Measurements from ENCODE around the gene PRUNE2. TPM values are rescaled to one million over a fixed set of nuclear protein-coding genes. Genes with fewer than 3 reads are reported as not detected.

Gene PRUNE2
- polyA plus RNA-seq, 4 donors: 5.3 to 16.7 (median 10.7) TPM

DNA sequence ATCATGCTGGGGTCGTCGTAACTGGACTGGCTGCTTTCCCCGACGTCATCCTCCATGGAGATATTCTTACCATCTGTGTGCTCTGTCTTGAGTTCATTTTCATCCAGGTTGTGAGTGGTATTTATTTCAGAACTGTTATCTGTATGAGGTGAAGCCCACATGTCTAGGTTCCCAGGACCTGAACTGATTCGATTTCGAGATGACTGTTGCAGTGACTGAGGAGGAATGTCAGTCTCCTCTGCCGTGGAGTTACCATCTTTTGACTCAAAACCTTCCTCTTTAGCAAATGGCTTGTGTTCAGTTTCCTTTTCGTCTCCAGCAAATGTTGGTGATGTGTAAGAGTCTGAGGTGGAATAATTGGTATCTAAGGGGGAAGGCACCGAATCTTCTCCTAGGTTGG, 196.9 kb downstream of the PRUNE2 start:
- no peak for DNase-seq (ENCODE audit: low read depth in 4 of 4, low spot score in 3 of 4)

DNA sequence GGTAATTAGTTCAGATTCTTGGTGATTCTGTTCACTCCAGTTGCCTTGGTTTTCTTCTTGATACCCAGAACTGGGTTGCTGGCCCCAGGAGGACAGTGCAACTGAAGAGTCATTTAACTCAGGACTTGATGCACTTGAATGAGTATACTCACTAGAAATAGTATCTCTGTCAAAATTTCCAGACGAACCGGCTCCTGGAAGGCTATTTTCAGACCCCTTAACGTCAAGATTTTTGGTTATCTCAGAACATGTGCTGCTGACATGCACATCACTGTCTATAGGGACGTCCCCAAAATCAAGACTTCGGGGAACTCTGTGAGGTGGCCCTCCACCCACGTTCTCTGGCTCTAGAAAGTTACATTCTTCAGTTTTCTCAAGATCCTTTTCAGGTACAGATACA, 198.4 kb downstream of the PRUNE2 start:
- no peak for DNase-seq (ENCODE audit: low read depth in 4 of 4, low spot score in 3 of 4)

- DNase-seq (ENCODE audit: low read depth in 4 of 4, low spot score in 3 of 4): peak; percentile 56 to 70 (median 65)
Observed at GRCh38 chr9:76704593-76705204, 201.2 kb downstream of the PRUNE2 start.

DNA sequence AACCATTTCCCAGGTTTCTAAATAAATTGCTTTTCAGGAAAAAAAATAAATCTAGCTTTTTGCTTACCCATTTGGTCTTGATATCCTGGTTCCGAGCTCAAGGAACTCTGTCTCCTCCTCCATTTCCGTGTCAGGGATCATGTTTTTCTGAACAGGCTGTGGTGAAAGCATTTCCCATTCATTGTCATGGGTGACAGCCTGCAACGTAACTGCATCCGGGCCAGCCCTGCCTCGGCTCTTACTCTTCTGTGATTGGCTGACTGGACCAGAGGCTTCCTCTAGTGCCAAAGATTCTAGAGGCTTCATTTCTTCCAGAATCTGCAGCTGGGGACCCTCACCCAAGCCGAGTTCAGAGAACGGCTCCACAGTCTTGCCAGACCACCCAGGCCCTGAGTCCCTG, 202.6 kb downstream of the PRUNE2 start:
- no peak for DNase-seq (ENCODE audit: low read depth in 4 of 4, low spot score in 3 of 4)

- no peak for DNase-seq (ENCODE audit: low read depth in 4 of 4, low spot score in 3 of 4)
Observed at GRCh38 chr9:76701441-76702039, 204.4 kb downstream of the PRUNE2 start.

DNA sequence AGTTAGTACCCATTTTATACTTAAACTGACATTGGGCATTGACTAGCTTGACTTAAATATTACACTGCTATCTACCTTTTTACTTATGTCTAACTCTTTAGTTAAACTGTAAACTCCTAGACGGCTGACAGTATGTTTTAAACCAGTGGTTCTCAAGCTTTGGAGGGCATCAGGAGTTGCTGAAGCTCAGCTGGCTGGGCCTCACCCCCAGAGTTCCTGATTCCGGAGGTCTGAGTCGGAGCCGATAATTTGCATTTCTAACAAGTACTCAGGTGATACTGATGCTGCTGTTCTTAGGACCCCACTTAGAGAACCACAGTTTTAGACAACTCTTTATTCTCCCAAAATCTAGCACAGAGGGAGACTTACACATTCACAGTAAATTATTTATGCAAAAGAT, 205.0 kb downstream of the PRUNE2 start:
- DNase-seq (ENCODE audit: low read depth in 4 of 4, low spot score in 3 of 4): no peak

GRCh38 chr9:76699971-76700370, 205.9 kb downstream of the PRUNE2 start:
- DNase-seq (ENCODE audit: low read depth in 4 of 4, low spot score in 3 of 4): no peak

DNA sequence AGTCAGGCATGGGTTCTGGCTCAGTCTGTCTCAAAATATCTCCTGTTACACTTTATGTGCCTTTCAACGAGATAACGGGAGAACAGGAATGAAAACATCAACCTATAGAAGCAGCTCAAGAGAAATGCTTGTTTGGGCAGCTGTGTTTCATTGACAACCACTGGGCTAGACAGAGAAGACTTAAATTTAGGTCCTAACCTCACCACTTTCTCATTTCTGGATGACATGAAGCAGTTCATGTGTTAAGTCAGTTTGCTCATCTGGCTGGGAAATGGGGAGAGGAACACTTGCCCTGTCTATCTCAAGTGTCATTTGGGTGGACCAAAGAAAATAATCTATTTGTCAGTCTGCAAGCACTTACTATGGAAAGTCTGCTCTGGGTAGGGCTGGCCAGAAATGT, 208.4 kb downstream of the PRUNE2 start:
- no peak for DNase-seq (ENCODE audit: low read depth in 4 of 4, low spot score in 3 of 4)

DNA sequence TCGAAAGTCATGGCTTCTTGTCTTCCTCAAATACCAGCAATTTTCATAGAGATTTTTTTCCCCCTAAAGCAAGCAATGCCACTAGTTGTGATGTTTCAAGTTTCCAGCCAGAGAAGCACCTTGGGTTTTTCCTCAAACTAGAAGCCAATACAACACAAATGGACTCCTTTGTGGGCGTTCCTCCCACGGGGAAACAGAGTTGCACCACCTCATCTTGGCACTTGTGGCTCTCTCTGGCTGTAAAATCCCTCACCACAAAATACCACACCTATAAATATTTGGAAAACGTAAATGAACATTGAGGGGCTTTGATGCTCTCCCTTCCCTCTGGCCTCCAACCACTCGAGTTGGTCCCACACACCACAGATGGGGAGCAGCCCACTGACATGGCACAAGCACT, 208.8 kb downstream of the PRUNE2 start:
- no peak for DNase-seq (ENCODE audit: low read depth in 4 of 4, low spot score in 3 of 4)

DNA sequence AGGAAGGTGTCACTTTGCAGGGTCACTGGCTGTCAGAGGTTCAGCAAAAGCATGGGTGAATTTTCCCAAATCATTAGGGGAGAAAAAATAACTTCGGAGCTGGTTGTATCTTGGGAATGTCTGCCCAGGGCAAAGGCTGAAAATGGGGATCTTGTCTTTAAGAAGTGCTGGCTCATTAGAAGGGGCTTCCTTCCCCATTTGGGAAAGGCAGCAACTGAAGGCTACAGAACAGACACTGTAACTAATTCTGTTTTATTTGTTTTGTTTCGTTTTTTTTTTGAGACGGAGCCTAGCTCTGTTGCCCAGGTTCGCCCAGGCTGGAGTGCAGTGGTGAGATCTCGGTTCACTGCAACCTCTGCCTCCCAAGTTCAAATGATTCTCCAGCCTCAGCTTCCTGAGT, 212.0 kb downstream of the PRUNE2 start:
- DNase-seq (ENCODE audit: low read depth in 4 of 4, low spot score in 3 of 4): no peak

DNA sequence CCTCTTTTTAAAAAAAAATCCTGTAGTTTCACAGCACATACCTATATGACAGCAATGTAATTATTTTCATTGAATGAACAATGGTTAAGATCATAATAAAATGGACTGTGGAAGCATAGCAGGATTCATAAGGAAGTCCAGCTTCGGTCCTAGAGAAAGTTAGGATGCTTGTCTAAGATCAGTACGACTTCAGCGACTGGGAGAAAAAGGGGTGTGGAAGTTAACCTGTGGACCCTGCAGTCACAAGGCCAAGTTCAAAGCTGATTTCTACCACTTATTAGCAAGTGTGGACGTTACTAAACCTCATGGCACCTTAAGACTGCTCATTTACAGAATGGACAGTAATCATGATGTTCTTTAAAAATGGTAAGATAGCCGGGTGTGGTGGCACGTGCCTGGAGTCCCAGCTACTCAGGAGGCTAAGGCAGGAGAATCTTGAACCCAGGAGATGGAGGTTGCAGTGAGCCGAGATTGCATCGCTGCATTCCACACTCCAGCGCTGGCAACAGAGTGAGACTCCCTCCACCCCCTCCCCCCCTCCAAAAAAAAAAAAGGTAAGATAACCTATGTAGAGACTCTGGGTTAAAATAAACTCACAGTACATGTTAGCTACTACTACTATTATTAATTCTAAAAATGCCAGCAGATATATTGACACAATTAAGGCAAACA, 213.3 kb downstream of the PRUNE2 start:
- no peak for DNase-seq (ENCODE audit: low read depth in 4 of 4, low spot score in 3 of 4)

- DNase-seq (ENCODE audit: low read depth in 4 of 4, low spot score in 3 of 4): peak in 1 of 4 donors; percentile 18
Observed at GRCh38 chr9:76691517-76692313, 214.2 kb downstream of the PRUNE2 start.

DNA sequence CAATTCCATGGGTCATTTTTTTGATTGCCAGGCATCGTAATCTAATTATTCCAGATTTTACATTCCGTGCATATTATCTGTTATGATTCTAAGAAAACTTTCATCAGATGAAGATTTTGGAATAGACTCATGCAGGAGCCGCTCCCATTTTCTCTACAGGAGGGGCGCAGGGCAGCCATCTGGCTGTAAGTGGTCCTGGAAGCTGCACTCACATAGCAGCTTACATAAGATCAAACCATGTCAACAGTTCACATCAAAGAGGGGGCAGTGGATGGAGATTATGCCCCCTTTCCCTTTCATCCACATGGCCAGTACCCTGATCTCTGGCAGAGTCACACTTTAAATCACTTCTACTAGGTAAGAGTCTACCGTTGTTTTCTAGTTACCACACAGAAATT, 214.9 kb downstream of the PRUNE2 start:
- no peak for DNase-seq (ENCODE audit: low read depth in 4 of 4, low spot score in 3 of 4)

DNA sequence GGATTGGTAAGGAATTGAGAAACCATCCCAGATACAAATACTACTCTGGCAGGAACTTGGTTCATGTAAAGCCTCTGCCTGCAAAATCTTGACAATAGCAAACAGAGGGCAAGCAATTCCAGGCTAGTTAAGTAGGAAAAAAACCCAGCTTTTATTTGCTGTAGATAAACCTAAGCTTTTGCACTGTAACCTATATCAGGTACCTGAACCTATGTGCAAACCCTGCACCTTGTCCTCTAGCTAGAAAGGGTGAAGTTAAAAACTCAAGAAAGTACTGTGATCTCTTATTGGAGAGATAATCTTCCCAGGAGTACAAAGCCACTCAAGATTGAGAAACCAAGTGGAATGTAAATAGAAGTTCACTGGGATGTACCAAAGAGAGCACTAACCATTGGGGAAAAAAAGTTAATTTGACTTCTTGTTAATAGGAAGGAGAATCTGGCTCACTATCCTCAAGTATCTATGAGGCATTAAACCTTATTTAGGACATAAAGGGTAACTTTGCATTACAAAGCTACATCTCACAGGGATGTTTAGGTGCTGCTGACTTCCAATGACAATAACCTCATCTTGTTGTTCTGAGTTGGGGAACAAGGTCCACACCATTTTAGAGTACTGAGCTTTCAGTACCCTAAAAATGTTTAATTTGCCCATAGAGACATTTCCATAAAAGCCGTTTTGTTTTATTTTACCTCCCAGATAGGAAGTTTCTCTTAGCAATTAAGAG, 215.5 kb downstream of the PRUNE2 start:
- DNase-seq (ENCODE audit: low read depth in 4 of 4, low spot score in 3 of 4): no peak

DNA sequence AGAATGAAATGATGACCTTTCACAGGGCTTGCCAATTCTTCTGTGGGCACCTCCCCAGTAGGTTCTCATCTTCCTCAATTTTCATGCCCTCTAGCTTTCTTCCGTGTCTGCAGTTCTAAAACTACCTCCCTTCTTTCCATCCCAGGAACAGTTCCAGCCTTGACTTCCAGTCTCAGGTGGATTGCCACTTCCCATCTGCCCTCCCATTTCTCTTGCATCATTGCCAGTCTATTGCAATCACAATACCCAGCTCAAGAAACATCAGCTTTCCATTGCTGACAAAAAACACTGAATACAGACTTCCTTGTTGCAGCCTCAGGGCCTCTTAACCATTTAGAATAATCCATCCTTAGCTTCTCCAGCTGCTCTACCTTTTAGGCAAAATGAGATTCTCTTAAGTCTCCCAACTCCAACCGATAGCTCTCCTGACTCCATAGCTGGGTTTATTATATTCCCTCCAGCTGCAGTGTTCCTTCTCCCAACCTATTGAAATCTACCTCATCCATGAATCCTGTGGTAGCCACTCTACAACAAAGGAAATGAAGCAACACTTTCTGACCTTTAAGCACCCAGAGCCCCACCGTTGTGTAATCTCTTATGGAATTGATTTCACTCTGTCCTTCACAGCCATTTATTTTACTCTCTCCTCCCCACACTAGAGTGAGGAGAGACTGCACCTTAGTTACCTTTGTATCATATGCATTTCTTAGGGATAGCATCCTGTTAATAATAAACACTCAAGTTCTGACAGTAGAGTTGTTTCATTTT, 217.3 kb downstream of the PRUNE2 start:
- no peak for DNase-seq (ENCODE audit: low read depth in 4 of 4, low spot score in 3 of 4)

DNA sequence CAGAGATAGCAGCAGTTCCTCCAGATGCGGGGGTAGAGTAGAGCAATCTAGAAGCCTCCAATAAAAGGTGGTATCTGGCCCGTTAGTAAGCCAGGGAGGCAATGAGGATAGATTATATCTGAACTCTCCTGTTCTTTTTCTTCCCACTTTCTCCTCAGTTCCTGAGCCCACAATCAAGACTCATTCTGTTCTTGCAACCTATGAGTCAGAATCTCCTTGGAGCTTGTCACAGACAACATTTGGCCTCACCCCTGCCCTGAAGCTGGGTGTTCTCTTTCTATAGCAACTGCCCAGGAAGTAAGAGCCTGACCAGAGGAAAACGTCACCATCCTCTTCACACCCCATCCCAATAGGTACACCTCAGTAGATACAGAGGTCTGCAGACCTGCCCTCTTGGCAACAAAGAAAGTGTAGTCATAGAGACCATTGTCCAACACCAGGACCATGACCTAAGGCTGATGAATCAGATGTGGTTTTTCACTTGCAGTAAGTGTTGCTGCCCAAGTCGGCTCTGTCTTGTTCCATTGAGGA, 218.0 kb downstream of the PRUNE2 start:
- no peak for DNase-seq (ENCODE audit: low read depth in 4 of 4, low spot score in 3 of 4)

DNA sequence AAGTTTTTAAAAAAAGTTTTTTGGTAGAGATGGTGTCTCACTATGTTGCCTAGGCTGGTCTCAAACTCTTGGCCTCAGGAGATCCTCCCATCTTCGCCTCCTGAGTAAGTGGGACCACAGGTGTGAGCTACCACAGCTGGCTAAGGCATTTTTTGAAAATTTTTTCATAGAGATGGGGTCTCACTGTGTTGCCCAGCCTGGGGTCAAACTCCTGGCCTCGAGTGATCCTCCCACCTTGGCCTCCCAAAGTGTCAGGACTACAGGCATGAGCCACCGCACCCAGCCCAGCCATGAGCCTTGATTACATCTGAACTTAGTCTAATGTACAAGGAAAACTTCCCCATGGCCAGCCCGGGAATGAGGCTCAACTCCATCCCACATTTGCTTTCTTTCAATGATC, 219.2 kb downstream of the PRUNE2 start:
- DNase-seq (ENCODE audit: low read depth in 4 of 4, low spot score in 3 of 4): no peak

DNA sequence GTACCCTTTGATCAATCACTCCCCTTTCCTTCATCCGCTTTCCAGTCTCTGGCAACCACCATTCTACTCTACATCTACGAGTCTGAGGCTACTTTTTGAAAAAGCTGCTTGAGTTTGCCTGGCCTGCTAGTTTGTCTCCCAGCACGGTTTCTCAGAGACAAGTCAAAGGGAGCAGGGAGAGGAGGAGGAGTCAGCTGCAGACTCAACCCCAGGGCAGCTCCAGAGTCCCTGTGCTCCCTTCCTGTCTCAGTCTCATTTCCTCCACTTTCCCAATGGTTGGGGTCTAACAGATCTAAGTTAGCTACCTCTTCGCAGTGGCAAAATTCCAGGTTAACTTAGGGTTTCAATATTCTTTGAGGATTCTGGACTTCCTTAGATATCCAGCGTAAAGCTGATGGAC, 221.7 kb downstream of the PRUNE2 start:
- DNase-seq (ENCODE audit: low read depth in 4 of 4, low spot score in 3 of 4): no peak

- DNase-seq (ENCODE audit: low read depth in 4 of 4, low spot score in 3 of 4): no peak
Observed at GRCh38 chr9:76681556-76681955, 224.4 kb downstream of the PRUNE2 start.

Data from left renal pelvis (tissue), 4 donors.